Liver (tissue), 9 donors: ENCODE measurements around the gene KRTAP10-9. TPM values are rescaled to one million over a fixed set of nuclear protein-coding genes. Genes with fewer than 3 reads are reported as not detected.
"Not testable (repeated sequence)": the region's sequence is repeated elsewhere in the genome, so short reads cannot be mapped to it uniquely, and the experiment has no call there.

Source experiments
- DNase-seq: peaks from one replicate; pipeline ENCODE4 v3.0.0-alpha.2; 2017; ENCODE audit warnings: low spot score
- H3K27ac ChIP-seq, 2 donors: one replicate each; pipeline ENCODE4 v1.7.0; 2013; ENCODE audit warnings: inconsistent platforms in 2 of 2, low read length in 2 of 2, control low read depth in 1 of 2, low read depth in 1 of 2, mild to moderate bottlenecking in 1 of 2
- H3K27me3 ChIP-seq, 4 donors: one replicate each; pipeline versions ENCODE4 v1.6.1 to v1.7.0; 2013; ENCODE audit warnings: low read length in 3 of 4, inconsistent platforms in 1 of 4, mild to moderate bottlenecking in 1 of 4, moderate library complexity in 1 of 4; ENCODE audit not compliant: control insufficient read depth in 4 of 4, insufficient read depth in 4 of 4
- H3K36me3 ChIP-seq, 4 donors: one replicate each; pipeline versions ENCODE4 v1.6.1 to v1.7.0; 2013; ENCODE audit warnings: low read length in 3 of 4, mild to moderate bottlenecking in 3 of 4, low read depth in 1 of 4, moderate library complexity in 1 of 4; ENCODE audit not compliant: control insufficient read depth in 4 of 4, insufficient read depth in 3 of 4
- H3K4me1 ChIP-seq, 4 donors: one replicate each; pipeline versions ENCODE4 v1.6.1 to v1.7.0; 2013; ENCODE audit warnings: low read length in 3 of 4, mild to moderate bottlenecking in 3 of 4, moderate library complexity in 1 of 4; ENCODE audit not compliant: control insufficient read depth in 4 of 4, insufficient read depth in 4 of 4
- H3K4me3 ChIP-seq, 3 donors: one replicate each; pipeline versions ENCODE4 v1.6.1 to v1.7.0; 2013; ENCODE audit warnings: low read length in 3 of 3, control low read depth in 1 of 3, low read depth in 1 of 3, mild to moderate bottlenecking in 1 of 3
- H3K9ac ChIP-seq, 2 donors: one replicate each; pipeline ENCODE4 v1.7.0; 2013; ENCODE audit warnings: low read length in 2 of 2, mild to moderate bottlenecking in 2 of 2, moderate library complexity in 2 of 2, control low read depth in 1 of 2, low read depth in 1 of 2
- H3K9me3 ChIP-seq, 4 donors: one replicate each; pipeline versions ENCODE4 v1.6.1 to v1.7.0; 2013; ENCODE audit warnings: low read length in 3 of 4; ENCODE audit not compliant: control insufficient read depth in 4 of 4
- ATF3 ChIP-seq: IDR thresholded peaks from 2 replicates; pipeline ENCODE4 v1.6.1; 2016; ENCODE audit warnings: antibody characterized with exemption
- CTCF ChIP-seq: fragments of 150-350 bp; IDR thresholded peaks from 2 replicates; pipeline ENCODE4 v1.5.1; 2017; ENCODE audit warnings: improper control_type of control experiment, low read depth, low read length; ENCODE audit not compliant: missing input control
- EGR1 ChIP-seq, 2 donors: IDR thresholded peaks; 2 replicates each; pipeline ENCODE4 v1.6.1; 2016 to 2018; ENCODE audit warnings: antibody characterized with exemption in 2 of 2, low read depth in 2 of 2
- FOXA1 ChIP-seq: IDR thresholded peaks from 2 replicates; pipeline ENCODE4 v1.6.1; 2016; ENCODE audit warnings: antibody characterized with exemption
- GABPA ChIP-seq, 2 donors: IDR thresholded peaks in 1 of 2; conservative IDR thresholded peaks in 1 of 2; 2 replicates each; pipeline ENCODE4 v1.6.1; 2016; ENCODE audit warnings: antibody characterized with exemption in 2 of 2, mild to moderate bottlenecking in 1 of 2, moderate library complexity in 1 of 2
- HNF4A ChIP-seq, 2 donors: conservative IDR thresholded peaks; 2 replicates each; pipeline ENCODE4 v1.6.1; 2016; ENCODE audit warnings: antibody characterized with exemption in 2 of 2, mild to moderate bottlenecking in 2 of 2
- HNF4G ChIP-seq: IDR thresholded peaks from 2 replicates; pipeline ENCODE4 v1.6.1; 2016; ENCODE audit warnings: antibody characterized with exemption
- JUND ChIP-seq, 2 donors: IDR thresholded peaks; 2 replicates each; pipeline ENCODE4 v1.6.1; 2016; ENCODE audit warnings: antibody characterized with exemption in 2 of 2
- MAX ChIP-seq: IDR thresholded peaks from 2 replicates; pipeline ENCODE4 v1.6.1; 2016; ENCODE audit warnings: antibody characterized with exemption
- NR2F2 ChIP-seq: IDR thresholded peaks from 2 replicates; pipeline ENCODE4 v1.6.1; 2016; ENCODE audit warnings: antibody characterized with exemption
- RAD21 ChIP-seq, 2 donors: IDR thresholded peaks; 2 replicates each; pipeline ENCODE4 v1.6.1; 2016; ENCODE audit warnings: antibody characterized with exemption in 2 of 2, mild to moderate bottlenecking in 2 of 2
- REST ChIP-seq: IDR thresholded peaks from 2 replicates; pipeline ENCODE4 v1.6.1; 2016; ENCODE audit warnings: antibody characterized with exemption, mild to moderate bottlenecking
- RXRA ChIP-seq, 2 donors: IDR thresholded peaks; 2 replicates each; pipeline ENCODE4 v1.6.1; 2017 to 2018; ENCODE audit warnings: antibody characterized with exemption in 2 of 2, mild to moderate bottlenecking in 1 of 2
- SP1 ChIP-seq: IDR thresholded peaks from 2 replicates; pipeline ENCODE4 v1.6.1; 2018; ENCODE audit warnings: antibody characterized with exemption, mild to moderate bottlenecking
- ZBTB33 ChIP-seq: IDR thresholded peaks from 2 replicates; pipeline ENCODE4 v1.6.1; 2016; ENCODE audit warnings: antibody characterized with exemption
- WGBS: extraction: QIAGEN DNeasy Blood & Tissue Kit; methylation state at CpG from one replicate; pipeline ENCODE4 v1.1.7; 2013; 5-methylcytosine and 5-hydroxymethylcytosine counted together
- polyA plus RNA-seq, 2 donors: library from polyadenylated mRNA; stranded (reverse) in 1 of 2; unstranded in 1 of 2; fragments of 200-250 nt in 1 of 2; fragments of >200 nt in 1 of 2; fragmentation: Nextera tagmentation in 1 of 2; extraction: Ambion mirVana in 1 of 2; gene quantifications; one replicate each; pipeline versions ENCODE4 v1.2.1 to v1.2.3, GENCODE V29; 2013 to 2015
- total RNA-seq, 2 donors: library from RNA; depleted of rRNA; stranded (reverse); fragments of >200 nt; gene quantifications; one replicate each; pipeline ENCODE4 v1.2.3, GENCODE V29; 2014
- donor health status: healthy.
- donor health status: healthy.
- donor health status: healthy.
- donor health status: healthy.
- donor health status: healthy.

KRTAP10-9 gene
- total and polyA plus RNA-seq, 4 donors: not detected

GRCh38 chr21:44580231-44580821, 46.6 kb upstream of the KRTAP10-9 start, which contains the start of gene KRTAP10-5:
TSS of gene KRTAP10-5 (minus strand) at chr21:44580604. CDS start at chr21:44580578, 26 bp downstream.
- not testable (repeated sequence) for H3K36me3 ChIP-seq, H3K27me3 ChIP-seq, H3K9ac ChIP-seq, H3K27ac ChIP-seq, H3K9me3 ChIP-seq, DNase-seq, H3K4me1 ChIP-seq, H3K4me3 ChIP-seq
- WGBS: 47% methylated on average over 19 of the region's 19 CpGs

- TF ChIP-seq SP1 (no peak), REST (no peak), MAX (no peak), EGR1 (IDR thresholded peaks at IDR 0.05; ENCODE audit: low read depth in 2 of 2) (no peak), RXRA (IDR thresholded peaks at IDR 0.05) (no peak), ZBTB33 (no peak), GABPA (IDR thresholded peaks at IDR 0.05 in 1 of 2, conservative IDR thresholded peaks at IDR 0.05 in 1 of 2) (no peak), FOXA1 (no peak), HNF4G (no peak), RAD21 (IDR thresholded peaks at IDR 0.05) (no peak), NR2F2 (no peak), CTCF (no peak), HNF4A (conservative IDR thresholded peaks at IDR 0.05) (no peak), JUND (IDR thresholded peaks at IDR 0.05) (no peak), ATF3 (no peak)
Observed at GRCh38 chr21:44581158-44581557, 45.7 kb upstream of the KRTAP10-9 start.

More at GRCh38 chr21:44581158-44581557, 45.7 kb upstream of the KRTAP10-9 start:
- WGBS: 82% methylated on average over 3 of the region's 3 CpGs
- no peak overlapping the region for H3K4me3 ChIP-seq
- peaks cover 0 to 9% (median 3%) of the 10 kb centered on the region in 4 donors for H3K9me3 ChIP-seq
- no peak for DNase-seq
- no peaks in the 10 kb centered on the region for H3K27me3 ChIP-seq
- H3K9ac ChIP-seq: no peak overlapping the region
- H3K36me3 ChIP-seq: no peaks in the 10 kb centered on the region
- H3K4me1 ChIP-seq: peaks cover 0 to 6% (median 0%) of the 10 kb centered on the region in 4 donors
- no peak overlapping the region for H3K27ac ChIP-seq
